GM19455 (cell line): ENCODE measurements around the gene PIGA.
A peak's percentile ranks its signal among the peaks of the same experiment; 100 is the strongest.

Source experiments
- ATAC-seq: cut with Tn5 transposase; IDR thresholded peaks from one replicate; pipeline ENCODE4 v1.9.1; 2021; ENCODE audit not compliant: unreplicated experiment

The PIGA gene

GRCh38 chrX:15335135-15336022 lies at the start of gene PIGA:
TSS of gene PIGA (minus strand) at chrX:15335523. CDS start at chrX:15331930, 3,593 bp downstream.
- peak; percentile 99 for ATAC-seq

GRCh38 chrX:15384304-15384703 lies 49.0 kb upstream of the PIGA start, which contains the start of gene VEGFD:
TSS of gene VEGFD (minus strand) at chrX:15384413. CDS start at chrX:15383946, 467 bp downstream.
- no peak for ATAC-seq

GRCh38 chrX:15382813-15383212 lies 47.5 kb upstream of the PIGA start:
- ATAC-seq, result no peak

- no peak for ATAC-seq
Measured at GRCh38 chrX:15376956-15377355, 41.6 kb upstream of the PIGA start.

GRCh38 chrX:15373976-15374375 lies 38.7 kb upstream of the PIGA start:
- no peak for ATAC-seq

GRCh38 chrX:15366506-15367352 lies 31.4 kb upstream of the PIGA start:
- no peak for ATAC-seq

- ATAC-seq, result no peak
Measured at GRCh38 chrX:15359701-15360100, 24.4 kb upstream of the PIGA start.

- ATAC-seq, result no peak
Measured at GRCh38 chrX:15358533-15358932, 23.2 kb upstream of the PIGA start.

- no peak for ATAC-seq
Measured at GRCh38 chrX:15356444-15356843, 21.1 kb upstream of the PIGA start.

GRCh38 chrX:15350329-15350996 lies 15.1 kb upstream of the PIGA start:
- no peak for ATAC-seq

- ATAC-seq, result peak; percentile 61
Measured at GRCh38 chrX:15349046-15349445, 13.7 kb upstream of the PIGA start.

- ATAC-seq, result no peak
Measured at GRCh38 chrX:15345976-15346375, 10.7 kb upstream of the PIGA start.

- no peak for ATAC-seq
Measured at GRCh38 chrX:15344106-15344505, 8.8 kb upstream of the PIGA start.

- no peak for ATAC-seq
Measured at GRCh38 chrX:15343075-15343476, 7.8 kb upstream of the PIGA start.

- no peak for ATAC-seq
Measured at GRCh38 chrX:15340867-15341266, 5.5 kb upstream of the PIGA start.

- no peak for ATAC-seq
Measured at GRCh38 chrX:15336023-15336413, 695 bp upstream of the PIGA start.

GRCh38 chrX:15334561-15334960 lies 762 bp downstream of the PIGA start:
- ATAC-seq, result no peak

- ATAC-seq, result no peak
Measured at GRCh38 chrX:15328821-15329220, 6.5 kb downstream of the PIGA start.

GRCh38 chrX:15328131-15328530 lies 7.2 kb downstream of the PIGA start:
- no peak for ATAC-seq

- ATAC-seq, result no peak
Measured at GRCh38 chrX:15322472-15322871, 12.9 kb downstream of the PIGA start.

GRCh38 chrX:15322072-15322471 lies 13.3 kb downstream of the PIGA start:
- no peak for ATAC-seq
